Measurements from ENCODE around the gene P2RY8. TPM values are rescaled to one million over a fixed set of nuclear protein-coding genes. Genes with fewer than 3 reads are reported as not detected.

P2RY8 gene
- total and polyA plus RNA-seq, 2 experiments from 2014 or later: not detected

DNA sequence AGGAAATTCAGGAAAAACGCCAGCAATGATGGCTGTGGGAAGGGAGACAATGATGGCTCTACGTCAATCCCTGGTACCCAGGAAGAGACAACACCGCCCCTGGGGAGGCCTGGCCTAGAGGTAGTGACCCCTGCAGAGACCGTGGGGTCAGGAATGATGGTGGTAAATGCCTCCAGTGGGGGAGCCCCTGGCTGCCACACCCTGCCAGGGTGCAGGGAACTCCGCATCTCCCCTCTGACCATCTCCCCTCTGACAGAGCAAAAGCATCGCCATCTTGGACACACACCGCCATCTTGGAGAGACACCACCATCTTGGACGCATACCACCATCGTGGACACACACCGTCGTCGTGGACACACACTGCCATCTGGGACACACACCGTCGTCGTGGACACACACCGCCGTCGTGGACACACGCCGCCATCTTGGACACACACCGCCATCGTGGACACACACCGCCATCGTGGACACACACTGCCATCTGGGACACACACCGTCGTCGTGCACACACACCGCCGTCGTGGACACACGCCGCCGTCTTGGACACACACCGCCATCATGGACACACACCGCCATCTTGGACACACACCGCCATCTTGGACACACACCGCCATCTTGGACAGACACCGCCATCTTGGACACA lies 94.1 kb downstream of the P2RY8 start:
- H3K4me3 ChIP-seq: no peak overlapping the region
- H3K27me3 ChIP-seq: no peaks in the 10 kb centered on the region
- DNase-seq (ENCODE audit: low read depth in 1 of 2, low spot score in 1 of 2): no peak
- TF ChIP-seq, protein P1, sequence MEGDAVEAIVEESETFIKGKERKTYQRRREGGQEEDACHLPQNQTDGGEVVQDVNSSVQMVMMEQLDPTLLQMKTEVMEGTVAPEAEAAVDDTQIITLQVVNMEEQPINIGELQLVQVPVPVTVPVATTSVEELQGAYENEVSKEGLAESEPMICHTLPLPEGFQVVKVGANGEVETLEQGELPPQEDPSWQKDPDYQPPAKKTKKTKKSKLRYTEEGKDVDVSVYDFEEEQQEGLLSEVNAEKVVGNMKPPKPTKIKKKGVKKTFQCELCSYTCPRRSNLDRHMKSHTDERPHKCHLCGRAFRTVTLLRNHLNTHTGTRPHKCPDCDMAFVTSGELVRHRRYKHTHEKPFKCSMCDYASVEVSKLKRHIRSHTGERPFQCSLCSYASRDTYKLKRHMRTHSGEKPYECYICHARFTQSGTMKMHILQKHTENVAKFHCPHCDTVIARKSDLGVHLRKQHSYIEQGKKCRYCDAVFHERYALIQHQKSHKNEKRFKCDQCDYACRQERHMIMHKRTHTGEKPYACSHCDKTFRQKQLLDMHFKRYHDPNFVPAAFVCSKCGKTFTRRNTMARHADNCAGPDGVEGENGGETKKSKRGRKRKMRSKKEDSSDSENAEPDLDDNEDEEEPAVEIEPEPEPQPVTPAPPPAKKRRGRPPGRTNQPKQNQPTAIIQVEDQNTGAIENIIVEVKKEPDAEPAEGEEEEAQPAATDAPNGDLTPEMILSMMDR (IDR thresholded peaks at IDR 0.05; ENCODE audit: low read depth, low read length): no peak
- H3K9me3 ChIP-seq (ENCODE audit: low read depth): no peaks in the 10 kb centered on the region
- no peaks in the 10 kb centered on the region for H3K36me3 ChIP-seq
- H3K4me1 ChIP-seq (ENCODE audit: low read depth): no peaks in the 10 kb centered on the region
- H3K27ac ChIP-seq: no peak overlapping the region

DNA sequence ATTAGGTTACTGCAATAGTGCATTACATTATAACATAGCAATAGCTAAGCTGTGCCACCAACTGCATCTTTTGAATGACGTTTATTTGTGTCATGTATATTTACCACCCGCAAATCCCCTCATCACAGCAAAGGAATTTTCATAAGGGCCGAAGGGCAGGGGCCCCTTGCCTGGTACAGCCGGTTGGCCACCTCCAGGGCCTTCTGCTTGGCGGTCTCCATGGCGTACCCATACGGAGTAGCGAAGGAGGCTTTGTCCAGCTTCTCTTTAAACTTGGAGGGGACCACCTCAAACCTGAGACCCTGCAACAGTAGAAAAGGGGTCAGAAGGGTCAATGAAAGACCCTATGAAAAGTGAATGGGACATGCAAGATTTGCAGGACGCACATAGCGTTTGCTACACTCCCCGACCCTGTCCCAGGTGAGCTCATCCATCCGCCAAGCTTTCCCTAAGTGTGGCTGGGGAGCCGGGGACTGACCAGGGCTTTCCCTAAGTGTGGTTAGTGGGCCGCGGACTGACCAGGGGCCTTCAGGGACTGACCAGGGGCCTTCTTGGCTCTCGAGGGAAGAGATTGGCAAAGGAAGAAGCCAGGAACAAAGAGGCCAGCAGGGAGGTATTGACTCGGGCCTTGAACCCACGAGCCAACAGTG lies 94.8 kb downstream of the P2RY8 start:
- Histone ChIP-seq H3K36me3 (no peaks in the 10 kb centered on the region), H3K9me3 (ENCODE audit: low read depth) (no peaks in the 10 kb centered on the region), H3K4me1 (ENCODE audit: low read depth) (no peaks in the 10 kb centered on the region), H3K27ac (no peak overlapping the region), H3K4me3 (no peak overlapping the region), H3K27me3 (no peaks in the 10 kb centered on the region)
- no peak for DNase-seq (ENCODE audit: low read depth in 1 of 2, low spot score in 1 of 2)
- TF ChIP-seq, protein P1 (IDR thresholded peaks at IDR 0.05; ENCODE audit: low read depth, low read length): no peak

- Histone ChIP-seq H3K4me3 (no peak overlapping the region), H3K9me3 (ENCODE audit: low read depth) (no peaks in the 10 kb centered on the region), H3K27me3 (no peaks in the 10 kb centered on the region), H3K27ac (no peak overlapping the region), H3K36me3 (peaks cover 6% of the 10 kb centered on the region), H3K4me1 (ENCODE audit: low read depth) (no peaks in the 10 kb centered on the region)
- TF ChIP-seq, protein P1 (IDR thresholded peaks at IDR 0.05; ENCODE audit: low read depth, low read length): no peak
- DNase-seq (ENCODE audit: low read depth in 1 of 2, low spot score in 1 of 2): no peak
These were observed 96.5 kb downstream of the P2RY8 start for GRCh38 chrX:1440506-1440905.

DNA sequence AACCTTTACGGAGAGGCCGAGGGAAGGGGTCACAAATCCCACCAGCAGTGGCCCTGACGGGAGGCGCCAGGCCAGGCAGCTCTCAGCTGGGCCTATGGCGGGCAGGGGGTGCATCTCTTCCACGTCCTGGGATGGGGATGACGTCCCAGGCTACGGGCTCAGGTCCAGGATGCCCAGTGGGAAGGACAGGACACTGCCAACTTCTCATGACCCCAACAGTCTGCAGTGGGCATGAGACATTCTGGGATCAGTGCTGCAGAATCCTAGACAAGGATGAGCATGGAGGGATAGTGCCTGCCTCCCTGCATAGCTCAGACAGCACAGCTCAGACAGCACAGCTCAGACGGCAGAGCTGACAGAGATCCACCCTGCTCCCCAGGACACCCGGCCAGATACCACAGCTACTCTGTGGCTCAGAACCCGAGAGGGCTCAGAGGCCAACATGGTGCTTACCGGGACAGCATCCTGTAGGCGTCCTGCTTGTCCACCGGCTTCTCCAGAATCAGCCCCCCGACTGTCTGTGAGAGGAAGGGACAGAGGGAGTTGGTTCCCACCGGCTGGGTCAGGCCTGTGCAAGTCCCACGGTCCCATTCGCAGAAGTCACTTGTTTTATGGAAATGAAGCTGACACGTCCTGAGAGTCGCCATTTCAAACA lies 101.6 kb downstream of the P2RY8 start:
- peaks cover 6% of the 10 kb centered on the region for H3K36me3 ChIP-seq
- H3K27me3 ChIP-seq: no peaks in the 10 kb centered on the region
- no peak for DNase-seq (ENCODE audit: low read depth in 1 of 2, low spot score in 1 of 2)
- no peak overlapping the region for H3K4me3 ChIP-seq
- no peaks in the 10 kb centered on the region for H3K4me1 ChIP-seq (ENCODE audit: low read depth)
- H3K9me3 ChIP-seq (ENCODE audit: low read depth): no peaks in the 10 kb centered on the region
- H3K27ac ChIP-seq: no peak overlapping the region
- TF ChIP-seq, protein P1 (IDR thresholded peaks at IDR 0.05; ENCODE audit: low read depth, low read length): no peak

- Histone ChIP-seq H3K27ac (no peak overlapping the region), H3K27me3 (no peaks in the 10 kb centered on the region), H3K4me3 (no peak overlapping the region), H3K9me3 (ENCODE audit: low read depth) (no peaks in the 10 kb centered on the region), H3K36me3 (peaks cover 6% of the 10 kb centered on the region), H3K4me1 (ENCODE audit: low read depth) (no peaks in the 10 kb centered on the region)
- no peak for DNase-seq (ENCODE audit: low read depth in 1 of 2, low spot score in 1 of 2)
- TF ChIP-seq, protein P1 (IDR thresholded peaks at IDR 0.05; ENCODE audit: low read depth, low read length): no peak
These were observed 102.1 kb downstream of the P2RY8 start for GRCh38 chrX:1434871-1435240.
